ENCODE results near the gene DLL1.

The DLL1 gene

GRCh38 chr6:170264086-170264485, 26.8 kb downstream of the DLL1 start:
- H3K4me1 ChIP-seq = no peaks in the 10 kb centered on the region; the same call in none of the 2 replicates
- no peaks in the 10 kb centered on the region for H3K27me3 ChIP-seq
- DNase-seq = no peak
- H3K4me3 ChIP-seq (ENCODE audit: low read depth, low read length) = no peak overlapping the region
- H3K36me3 ChIP-seq = no peaks in the 10 kb centered on the region
- no peak for TF ChIP-seq CTCF (IDR thresholded peaks at IDR 0.05; ENCODE audit: low read depth, low read length)
- H3K9me3 ChIP-seq = no peaks in the 10 kb centered on the region

- H3K9me3 ChIP-seq = no peaks in the 10 kb centered on the region
- H3K4me1 ChIP-seq = no peaks in the 10 kb centered on the region; the same call in none of the 2 replicates
- no peak for DNase-seq
- H3K4me3 ChIP-seq (ENCODE audit: low read depth, low read length) = no peak overlapping the region
- TF ChIP-seq CTCF (IDR thresholded peaks at IDR 0.05; ENCODE audit: low read depth, low read length) = no peak
- H3K36me3 ChIP-seq = no peaks in the 10 kb centered on the region
- H3K27me3 ChIP-seq = no peaks in the 10 kb centered on the region
These were observed 27.5 kb downstream of the DLL1 start for GRCh38 chr6:170263410-170263809.

- Histone ChIP-seq H3K9me3 (no peaks in the 10 kb centered on the region), H3K4me1 (no peaks in the 10 kb centered on the region; the same call in none of the 2 replicates), H3K27me3 (no peaks in the 10 kb centered on the region), H3K36me3 (no peaks in the 10 kb centered on the region), H3K4me3 (ENCODE audit: low read depth, low read length) (no peak overlapping the region)
- no peak for TF ChIP-seq CTCF (IDR thresholded peaks at IDR 0.05; ENCODE audit: low read depth, low read length)
- DNase-seq = no peak
These were observed 28.3 kb downstream of the DLL1 start for GRCh38 chr6:170262489-170263088.

GRCh38 chr6:170261643-170262488, 29.0 kb downstream of the DLL1 start:
- no peak overlapping the region for H3K4me3 ChIP-seq (ENCODE audit: low read depth, low read length)
- no peaks in the 10 kb centered on the region for H3K36me3 ChIP-seq
- no peak for TF ChIP-seq CTCF (IDR thresholded peaks at IDR 0.05; ENCODE audit: low read depth, low read length)
- H3K27me3 ChIP-seq = no peaks in the 10 kb centered on the region
- H3K4me1 ChIP-seq = no peaks in the 10 kb centered on the region; the same call in none of the 2 replicates
- no peak for DNase-seq
- no peaks in the 10 kb centered on the region for H3K9me3 ChIP-seq

- no peak for DNase-seq
- H3K9me3 ChIP-seq = no peaks in the 10 kb centered on the region
- no peak overlapping the region for H3K4me3 ChIP-seq (ENCODE audit: low read depth, low read length)
- TF ChIP-seq CTCF (IDR thresholded peaks at IDR 0.05; ENCODE audit: low read depth, low read length) = no peak
- no peaks in the 10 kb centered on the region; the same call in none of the 2 replicates for H3K4me1 ChIP-seq
- H3K36me3 ChIP-seq = no peaks in the 10 kb centered on the region
- H3K27me3 ChIP-seq = no peaks in the 10 kb centered on the region
These were observed 30.2 kb downstream of the DLL1 start for GRCh38 chr6:170260686-170261085.

- Histone ChIP-seq H3K9me3 (no peaks in the 10 kb centered on the region), H3K36me3 (no peaks in the 10 kb centered on the region), H3K4me3 (ENCODE audit: low read depth, low read length) (no peak overlapping the region), H3K27me3 (no peaks in the 10 kb centered on the region), H3K4me1 (no peaks in the 10 kb centered on the region)
- no peak for DNase-seq
- TF ChIP-seq CTCF (IDR thresholded peaks at IDR 0.05; ENCODE audit: low read depth, low read length) = no peak
These were observed 31.6 kb downstream of the DLL1 start for GRCh38 chr6:170259278-170259677.

Measured in BE2C (cell line).